Activated T-helper 9 cell treated with anti-CD3 and anti-CD28 coated beads, Interleukin-2, amount 50 U/mL, for 16 hours (primary cell): Measurements from ENCODE around the gene MRPL55.

Source experiments
- DNase-seq: peaks from one replicate; pipeline ENCODE4 v3.0.0-alpha.2; 2020; ENCODE audit warnings: low read depth

The MRPL55 gene

DNA sequence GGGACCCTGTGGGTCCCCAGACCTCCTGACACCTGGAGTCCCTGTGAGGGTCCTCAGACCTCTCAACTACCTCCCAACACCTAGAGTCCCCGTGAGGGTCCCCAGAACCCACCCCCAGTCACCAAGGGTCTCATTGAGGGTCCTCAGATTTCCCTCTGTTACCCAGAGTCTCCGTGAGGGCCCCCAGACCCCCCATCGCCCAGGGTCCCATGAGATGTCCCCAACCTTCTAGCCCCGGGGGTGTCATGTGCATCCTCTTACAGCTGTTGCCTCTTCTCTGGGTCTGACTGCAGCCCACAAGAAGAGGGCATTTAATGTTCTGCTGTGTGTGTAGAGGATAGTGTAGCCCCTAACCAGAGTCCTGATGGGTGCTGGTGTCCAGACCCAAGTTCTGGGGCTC is 38.7 kb upstream of the MRPL55 start:
- no peak for DNase-seq

DNA sequence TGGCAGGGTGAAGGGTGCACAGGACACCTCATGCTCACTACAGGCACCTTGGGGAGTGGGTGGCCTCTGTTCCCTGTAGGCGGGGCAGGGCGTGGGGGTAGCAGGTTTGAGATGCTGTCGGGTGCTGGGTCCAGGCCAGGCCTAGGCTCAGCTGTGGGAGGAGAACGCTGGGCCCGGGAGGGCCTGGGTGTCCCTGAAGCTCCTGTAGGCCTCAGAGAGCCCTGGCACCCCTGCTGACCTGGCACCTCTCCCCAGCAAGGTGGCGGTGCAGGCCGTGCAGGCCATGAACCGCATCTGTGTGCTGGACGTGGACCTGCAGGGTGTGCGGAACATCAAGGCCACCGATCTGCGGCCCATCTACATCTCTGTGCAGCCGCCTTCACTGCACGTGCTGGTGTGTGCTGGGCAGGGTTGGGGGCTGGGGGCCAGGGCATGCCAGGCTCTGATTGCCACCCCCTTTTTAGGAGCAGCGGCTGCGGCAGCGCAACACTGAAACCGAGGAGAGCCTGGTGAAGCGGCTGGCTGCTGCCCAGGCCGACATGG is 38.1 kb upstream of the MRPL55 start:
- no peak for DNase-seq

DNA sequence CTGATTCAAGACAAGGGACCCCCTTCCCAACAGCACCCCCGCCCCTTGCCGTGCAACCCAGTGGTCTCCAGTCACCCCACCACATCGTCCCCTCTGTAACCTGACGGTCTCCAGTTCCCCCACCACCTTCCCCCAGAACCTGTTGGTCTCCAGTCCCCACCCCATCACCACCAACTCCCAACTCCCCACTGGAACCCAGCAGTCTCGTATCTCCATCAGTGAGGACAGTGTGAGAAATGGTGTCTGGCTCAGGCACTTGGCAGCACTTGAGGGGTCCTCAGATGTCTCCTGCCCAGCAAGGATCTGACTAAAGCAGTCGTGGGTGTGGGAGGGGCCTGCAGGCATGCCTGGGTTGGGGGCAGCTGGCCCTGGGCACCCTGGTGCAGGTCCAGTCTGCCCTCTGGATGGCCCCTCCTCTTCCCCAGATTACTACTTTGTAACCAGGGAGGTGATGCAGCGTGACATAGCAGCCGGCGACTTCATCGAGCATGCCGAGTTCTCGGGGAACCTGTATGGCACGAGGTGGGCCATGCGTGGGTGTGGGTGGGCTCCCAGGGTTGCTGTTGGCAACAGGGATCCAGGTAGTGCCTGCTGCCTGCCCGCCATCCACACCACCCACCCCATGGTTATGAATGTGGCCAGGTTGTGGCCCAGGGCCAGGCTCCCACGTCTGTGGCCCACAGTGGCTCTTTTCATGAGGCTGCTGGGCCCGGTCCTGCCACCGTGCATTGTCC is 37.5 kb upstream of the MRPL55 start:
- no peak for DNase-seq

- no peak for DNase-seq
Measured at GRCh38 chr1:228145463-228146416, 36.6 kb upstream of the MRPL55 start.

DNA sequence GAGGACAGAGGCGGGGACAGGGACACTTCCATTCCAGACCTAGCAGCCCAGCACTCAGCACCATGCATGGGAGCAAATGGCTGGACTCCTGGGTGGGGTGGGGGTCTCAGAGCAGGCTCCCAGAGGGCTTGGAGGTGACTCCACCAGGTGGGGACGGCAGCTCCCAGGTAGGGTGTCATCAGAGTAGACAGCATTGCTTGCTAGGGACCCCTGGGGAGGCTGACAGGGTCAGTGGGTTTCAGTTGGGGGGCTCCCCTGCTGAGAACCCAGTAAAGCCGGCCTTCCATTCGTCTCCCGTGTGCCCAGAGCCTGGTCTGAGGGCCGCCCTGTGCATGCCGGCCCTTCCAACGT is 35.9 kb upstream of the MRPL55 start:
- DNase-seq: no peak

DNA sequence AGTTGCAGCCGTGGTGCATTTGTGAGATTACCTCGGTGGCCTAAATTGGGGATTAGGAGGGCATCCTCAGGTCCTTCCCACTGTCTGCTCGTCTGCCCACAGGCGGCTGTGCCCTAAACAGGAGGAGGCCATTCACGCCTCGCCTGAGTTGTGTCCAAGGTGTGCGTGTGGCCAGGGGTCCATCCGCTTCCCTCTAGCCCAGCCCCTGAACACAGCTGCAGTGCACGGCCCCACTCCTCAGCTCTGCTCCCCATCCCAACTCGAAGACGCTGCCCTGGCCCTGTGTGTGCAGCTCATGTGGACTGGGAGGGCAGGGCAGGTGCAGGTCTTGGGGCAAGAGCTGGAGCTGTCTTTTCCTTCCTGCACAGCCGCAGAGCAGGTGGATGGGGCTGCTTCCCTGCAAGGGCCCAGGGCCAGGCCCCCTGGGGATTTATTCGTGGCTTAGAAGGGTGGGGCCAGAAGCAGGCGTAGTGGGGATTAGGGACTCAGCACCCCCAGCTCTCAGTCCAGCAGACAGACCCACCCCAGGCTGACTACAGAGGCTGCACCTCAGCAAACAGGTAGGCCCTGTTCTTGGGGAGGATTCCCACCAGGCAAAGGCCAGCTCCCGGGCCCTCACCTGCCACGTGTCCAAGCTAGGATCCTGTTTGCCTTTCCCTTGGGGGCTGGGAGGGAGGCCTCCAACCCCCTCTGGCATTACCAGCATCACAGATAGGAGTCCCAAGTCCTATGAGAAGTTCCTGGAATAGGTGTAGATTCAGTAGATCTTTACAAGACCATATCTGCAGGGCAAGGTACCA is 35.3 kb upstream of the MRPL55 start:
- DNase-seq: no peak

GRCh38 chr1:228143480-228144192 is 34.5 kb upstream of the MRPL55 start:
- no peak for DNase-seq

GRCh38 chr1:228142701-228143136 is 33.6 kb upstream of the MRPL55 start:
- DNase-seq: no peak

- no peak for DNase-seq
Measured at GRCh38 chr1:228142155-228142691, 33.1 kb upstream of the MRPL55 start.

DNA sequence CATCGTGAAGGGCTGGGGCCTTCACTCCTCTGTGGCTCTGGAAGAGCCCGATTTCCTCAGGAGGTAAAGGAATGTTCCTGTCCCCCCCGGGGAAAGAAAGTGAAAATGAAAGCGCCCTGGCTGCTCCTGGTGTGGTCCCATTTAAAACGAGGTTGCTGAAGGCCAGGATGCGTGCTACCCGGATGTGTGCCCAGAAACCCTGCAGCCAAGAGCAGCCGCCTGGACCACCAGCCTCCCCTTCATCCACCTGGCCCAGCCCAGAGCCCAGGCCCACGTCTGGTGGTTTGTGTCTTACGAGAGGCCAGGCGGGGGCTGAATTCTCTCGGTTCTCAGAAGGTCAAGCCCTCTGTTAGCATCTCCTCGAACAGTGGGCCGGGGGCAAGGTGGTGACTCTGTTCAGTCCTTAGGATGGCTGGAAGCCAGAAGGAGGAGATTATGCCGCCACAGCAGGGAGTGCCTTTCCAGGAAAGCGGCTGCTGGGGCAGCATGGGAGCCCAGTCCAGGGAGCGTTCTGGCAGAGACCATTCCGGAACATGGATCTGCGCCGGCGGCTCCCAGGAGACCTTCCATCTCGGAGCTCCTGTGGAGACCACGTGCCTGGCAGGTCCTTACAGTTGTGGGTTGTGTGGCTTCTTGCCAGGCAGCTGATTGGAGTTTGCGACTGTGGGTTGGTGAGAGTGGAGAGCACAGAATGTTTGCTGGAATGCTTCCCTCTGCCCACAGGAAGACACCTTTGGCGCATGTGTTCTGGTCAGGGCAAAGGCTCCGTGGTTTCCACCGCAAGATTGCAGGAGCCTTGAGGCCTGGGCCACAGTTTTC is 32.3 kb upstream of the MRPL55 start:
- DNase-seq: no peak

DNA sequence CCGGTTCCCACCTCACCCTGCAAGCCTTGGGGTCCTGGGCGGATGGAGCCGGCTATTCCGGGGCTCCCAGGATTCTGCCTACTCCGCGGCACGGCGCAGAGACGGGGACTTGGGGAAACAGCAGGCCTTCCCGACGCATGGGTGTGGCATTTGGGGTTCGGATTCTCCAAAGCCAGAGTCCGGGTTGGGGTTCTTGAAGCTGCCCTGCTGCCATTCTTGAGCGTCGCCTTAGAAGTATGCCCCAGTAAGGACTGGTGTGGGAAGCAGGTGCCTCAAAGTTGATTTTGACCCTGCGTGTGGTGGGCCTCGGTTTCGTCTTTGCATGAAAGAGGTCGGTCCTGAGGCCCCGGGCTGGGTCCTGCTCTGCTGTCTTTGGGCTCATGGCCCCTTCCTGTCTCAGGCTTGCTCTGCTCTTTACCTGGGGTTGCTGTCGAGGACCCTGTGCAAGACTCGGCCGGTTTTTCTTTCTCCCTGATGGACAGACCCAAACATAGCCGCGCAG is 31.7 kb upstream of the MRPL55 start:
- DNase-seq: no peak

DNA sequence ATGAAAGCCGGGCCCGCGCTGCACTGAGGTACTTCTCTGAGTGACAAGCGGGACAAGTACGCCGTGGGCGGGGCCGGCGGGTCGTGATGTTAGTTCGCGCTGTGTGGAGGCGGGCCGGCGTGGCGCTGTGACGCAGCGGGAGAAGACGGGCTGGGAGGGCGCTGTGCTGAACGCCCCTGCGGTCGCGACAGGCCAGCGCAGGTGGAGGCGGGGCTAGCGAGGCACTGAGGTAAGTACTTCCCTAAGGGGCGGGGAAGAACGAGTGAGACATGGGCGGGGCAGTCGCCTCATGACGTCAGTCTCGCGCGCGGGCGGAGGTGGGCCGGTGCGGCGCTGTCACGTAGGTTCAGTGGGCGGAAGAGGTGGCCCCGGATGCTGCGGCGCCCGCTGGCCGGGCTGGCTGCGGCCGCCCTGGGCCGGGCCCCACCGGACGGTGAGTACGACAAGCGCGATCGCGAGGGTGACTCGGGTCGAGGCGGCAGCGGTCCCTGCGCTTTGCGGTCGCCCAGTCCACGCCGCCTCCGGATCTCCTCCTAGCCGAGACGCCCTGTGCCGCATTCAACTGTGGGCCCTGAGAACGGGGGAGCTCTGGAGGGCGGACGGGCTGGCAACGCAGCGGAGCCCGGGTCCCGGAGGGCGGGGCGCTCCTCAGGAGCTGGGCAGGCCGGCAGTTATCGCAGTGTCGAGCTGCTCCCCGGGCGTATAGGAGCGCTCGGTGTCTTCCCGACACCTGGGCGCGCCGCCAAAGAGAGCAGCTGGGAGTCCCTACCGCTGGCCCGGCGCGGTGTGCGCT is 31.0 kb upstream of the MRPL55 start, which contains the start of gene GUK1:
GUK1 (plus strand) TSS at position 349 of the 793 bp plus-strand sequence; CDS start at position 373, 24 bp downstream.
- peak; percentile 100 for DNase-seq

- DNase-seq: no peak
Measured at GRCh38 chr1:228139406-228139930, 30.4 kb upstream of the MRPL55 start.

- no peak for DNase-seq
Measured at GRCh38 chr1:228136901-228137300, 27.8 kb upstream of the MRPL55 start.

DNA sequence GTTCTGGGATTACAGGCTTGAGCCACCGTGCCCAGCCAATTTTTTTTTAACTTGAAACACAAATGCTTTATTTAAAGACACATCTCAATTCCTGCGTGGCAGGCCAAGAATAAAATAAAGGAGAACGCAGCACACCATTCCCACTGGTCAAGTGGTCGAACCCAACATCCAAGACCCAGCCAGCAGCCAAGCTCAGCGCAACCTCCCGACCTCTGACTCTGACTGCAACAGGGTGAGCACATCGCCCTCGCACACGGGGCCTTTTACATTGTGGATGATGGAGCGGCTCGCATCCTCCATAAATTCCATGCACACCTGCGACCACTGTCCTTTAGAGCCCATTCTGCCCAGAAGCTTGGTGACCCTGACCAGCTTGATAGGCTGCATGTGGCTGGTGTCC is 25.5 kb upstream of the MRPL55 start:
- DNase-seq: no peak

GRCh38 chr1:228131766-228132165 is 22.7 kb upstream of the MRPL55 start:
- DNase-seq: no peak

DNA sequence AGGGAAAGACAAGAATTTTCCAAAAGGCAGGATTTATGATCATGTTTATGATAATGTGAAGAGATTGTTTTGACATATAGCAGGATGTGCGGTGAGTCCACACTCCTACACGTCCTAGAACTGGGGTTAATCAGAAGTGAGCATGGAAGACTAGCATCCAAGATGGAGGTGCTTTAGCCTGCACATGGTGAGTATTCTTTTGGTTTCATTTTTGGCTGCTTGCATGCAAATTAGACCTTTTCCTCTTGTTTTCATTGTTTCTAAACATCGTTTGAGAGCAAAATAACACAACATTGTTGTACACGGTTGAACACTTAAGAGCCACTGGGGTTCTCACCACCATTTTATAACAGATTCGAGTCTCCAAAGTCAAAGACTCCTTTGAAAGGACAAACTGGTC is 16.1 kb upstream of the MRPL55 start:
- no peak for DNase-seq

DNA sequence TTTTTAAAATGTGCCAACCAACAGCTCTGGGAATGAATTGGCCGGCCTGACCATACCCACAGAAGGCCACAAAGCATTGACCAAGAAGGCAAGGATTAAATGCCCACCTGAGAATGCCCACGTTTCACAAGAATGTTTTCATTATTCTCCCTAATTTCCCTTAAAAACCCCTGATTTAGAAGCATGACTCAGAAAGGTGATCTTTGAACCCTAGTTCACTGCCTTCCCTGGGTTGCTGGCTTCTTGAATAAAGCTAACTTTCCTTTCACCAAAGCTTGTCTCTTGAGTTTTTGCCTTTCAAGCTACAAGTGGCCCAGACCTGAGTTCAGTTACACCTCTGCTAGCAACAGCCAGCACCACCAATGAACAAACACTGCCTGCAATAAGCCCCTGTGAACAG is 14.4 kb upstream of the MRPL55 start:
- DNase-seq: no peak

GRCh38 chr1:228122921-228123441 is 13.9 kb upstream of the MRPL55 start:
- no peak for DNase-seq
